RPMI7951 (cell line): Measurements from ENCODE around the gene DAAM1. TPM values are rescaled to one million over a fixed set of nuclear protein-coding genes. Genes with fewer than 3 reads are reported as not detected.
A peak's percentile ranks its signal among the peaks of the same experiment; 100 is the strongest.

Experiments
- DNase-seq: peaks from one replicate; pipeline ENCODE4 v3.0.0-alpha.2; 2012; ENCODE audit warnings: low read depth
- total RNA-seq: library from RNA; depleted of rRNA; stranded (reverse); fragments of >200 nt; shearing (Covaris generic); gene quantifications from 2 replicates; pipeline ENCODE4 v1.2.3, GENCODE V29; 2014

DAAM1 gene
- total RNA-seq, 1 experiment from 2014 or later = 27.4 TPM

GRCh38 chr14:59341858-59342477 is 153.5 kb downstream of the DAAM1 start:
- peak; percentile 37 for DNase-seq

- DNase-seq = peak; percentile 43
These were observed 154.3 kb downstream of the DAAM1 start for GRCh38 chr14:59342516-59343484.

GRCh38 chr14:59343585-59343984 is 155.1 kb downstream of the DAAM1 start:
- DNase-seq = no peak

- DNase-seq = no peak
These were observed 155.5 kb downstream of the DAAM1 start for GRCh38 chr14:59344016-59344415.

GRCh38 chr14:59344691-59345455 is 156.4 kb downstream of the DAAM1 start:
- no peak for DNase-seq

- no peak for DNase-seq
These were observed 157.9 kb downstream of the DAAM1 start for GRCh38 chr14:59346329-59346728.

GRCh38 chr14:59346796-59347510 is 158.5 kb downstream of the DAAM1 start:
- no peak for DNase-seq

- no peak for DNase-seq
These were observed 159.0 kb downstream of the DAAM1 start for GRCh38 chr14:59347511-59347900.

- DNase-seq = no peak
These were observed 159.4 kb downstream of the DAAM1 start for GRCh38 chr14:59347915-59348314.

- DNase-seq = no peak
These were observed 160.8 kb downstream of the DAAM1 start for GRCh38 chr14:59349258-59349701.

GRCh38 chr14:59352961-59353360 is 164.5 kb downstream of the DAAM1 start:
- peak; percentile 69 for DNase-seq

GRCh38 chr14:59354666-59355065 is 166.2 kb downstream of the DAAM1 start:
- DNase-seq = peak; percentile 37

- DNase-seq = no peak
These were observed 166.6 kb downstream of the DAAM1 start for GRCh38 chr14:59355091-59355490.

- no peak for DNase-seq
These were observed 167.8 kb downstream of the DAAM1 start for GRCh38 chr14:59356312-59356711.

- DNase-seq = no peak
These were observed 168.3 kb downstream of the DAAM1 start for GRCh38 chr14:59356767-59357166.

- DNase-seq = peak; percentile 92
These were observed 169.6 kb downstream of the DAAM1 start for GRCh38 chr14:59358102-59358501.

- DNase-seq = no peak
These were observed 170.3 kb downstream of the DAAM1 start for GRCh38 chr14:59358784-59359183.

- peak; percentile 23 for DNase-seq
These were observed 171.1 kb downstream of the DAAM1 start for GRCh38 chr14:59359431-59360124.

GRCh38 chr14:59360233-59360632 is 171.8 kb downstream of the DAAM1 start:
- DNase-seq = no peak

- DNase-seq = peak; percentile 88
These were observed 172.7 kb downstream of the DAAM1 start for GRCh38 chr14:59360923-59361794.
